Erythroblast (primary cell): ENCODE measurements around the gene AK8.

Experiments used
- GATA1 ChIP-seq: IDR thresholded peaks from 2 replicates; pipeline ENCODE4 v1.6.1; 2011; ENCODE audit warnings: low read depth, mild to moderate bottlenecking, control low read depth, low read length, moderate library complexity
- POLR2A ChIP-seq: IDR thresholded peaks from 2 replicates; pipeline ENCODE4 v1.6.1; 2011; ENCODE audit warnings: mild to moderate bottlenecking, low read length

DNA sequence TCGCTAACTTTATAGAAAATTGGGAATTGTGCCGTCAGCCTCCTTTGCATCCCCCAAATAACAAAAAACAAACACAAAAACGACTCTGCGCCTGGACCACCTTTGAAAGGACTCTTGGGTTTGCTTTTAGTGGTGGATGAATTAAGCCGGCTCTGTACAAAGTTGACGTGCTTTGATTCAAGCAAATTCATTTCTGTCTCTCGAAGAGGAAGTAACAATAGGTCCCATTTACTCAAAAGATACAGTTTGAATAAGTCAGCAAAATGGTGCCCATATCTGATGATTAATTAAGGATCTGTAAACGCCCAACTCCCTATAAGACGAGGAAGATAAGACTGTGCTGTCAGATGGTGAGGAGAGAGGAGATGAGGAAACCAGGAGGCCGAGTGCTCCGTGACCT, 67.8 kb downstream of the AK8 start:
- TF ChIP-seq POLR2A = no peak
- no peak for TF ChIP-seq GATA1
